Measurements from ENCODE around the gene KIAA2012. TPM values are rescaled to one million over a fixed set of nuclear protein-coding genes. Genes with fewer than 3 reads are reported as not detected.

Gene KIAA2012
- total RNA-seq, result 0.10 TPM

DNA sequence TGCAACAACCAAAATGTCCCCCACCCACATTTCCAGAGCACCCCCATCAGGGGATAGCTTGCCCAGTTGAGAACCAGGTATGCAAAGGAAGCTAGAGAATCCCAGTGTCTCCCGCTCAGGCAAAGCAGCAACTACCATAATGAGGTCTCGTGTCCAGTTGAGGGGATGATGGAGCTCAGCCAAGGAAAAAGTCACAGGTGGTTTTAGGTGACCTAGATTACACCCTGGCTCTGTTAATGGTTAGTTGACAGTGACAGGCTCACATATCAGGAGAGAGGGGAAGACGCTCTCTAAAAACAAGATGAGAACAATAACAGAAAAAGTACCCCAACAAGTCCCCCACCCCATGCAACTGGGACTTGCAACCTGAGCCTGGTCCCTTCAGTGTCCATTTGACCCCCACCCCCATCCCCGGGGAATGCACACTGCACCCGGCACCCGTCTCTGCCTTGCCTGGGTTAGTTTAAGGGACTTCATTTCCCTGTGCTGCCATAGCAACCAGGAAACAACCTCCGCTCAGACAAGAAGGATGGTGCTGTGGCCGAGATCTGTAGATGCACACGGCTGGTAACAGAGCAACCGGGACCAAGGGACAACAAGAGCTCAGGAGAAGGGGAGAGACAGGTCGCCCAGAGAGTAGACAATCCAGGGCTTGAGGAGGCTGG, at the start of gene KIAA2012:
TSS of gene KIAA2012 (plus strand) at position 519 of the 665 bp plus-strand sequence. CDS start 373 bp downstream, outside the sequence.
- DNase-seq, result no peak

DNA sequence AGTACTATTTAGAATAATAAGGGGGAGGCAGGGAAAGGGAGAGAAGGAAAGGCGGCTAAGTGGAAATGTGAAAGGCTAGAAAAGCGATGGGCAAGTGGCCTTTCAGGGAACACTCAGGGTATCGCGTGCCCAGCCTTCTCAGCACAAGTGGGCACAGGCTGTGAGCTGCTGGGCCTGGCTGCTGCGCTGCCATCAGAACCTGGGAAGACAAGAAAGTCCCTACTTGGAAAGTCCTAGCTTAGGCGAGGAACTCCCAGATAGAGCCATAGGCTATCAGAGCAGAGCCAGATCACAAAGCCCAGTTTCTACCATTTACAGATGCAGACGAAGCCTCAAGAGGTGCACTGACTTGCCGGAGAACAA, 49.2 kb upstream of the KIAA2012 start:
- no peak for DNase-seq

- DNase-seq, result no peak
Measured at GRCh38 chr2:202024871-202025270, 48.2 kb upstream of the KIAA2012 start.

DNA sequence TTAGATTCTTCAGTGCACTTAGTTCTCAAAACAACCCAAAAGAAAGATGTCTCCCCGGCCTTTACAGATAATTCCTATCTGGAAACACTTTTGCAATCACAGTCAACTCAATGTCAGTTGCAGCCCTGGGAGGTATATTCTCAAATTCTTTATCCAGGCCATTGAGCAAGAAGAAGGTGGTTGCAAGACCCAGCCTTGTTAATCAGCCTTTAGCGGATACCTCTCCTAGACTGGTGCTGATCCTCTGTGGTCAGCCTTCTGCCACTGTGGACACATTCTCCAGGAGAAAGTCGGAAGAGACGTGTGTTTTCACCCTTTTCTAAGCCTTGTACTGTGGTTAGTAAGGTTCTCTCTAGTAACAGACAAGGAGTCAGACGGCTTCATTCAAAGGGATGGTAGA, 47.2 kb upstream of the KIAA2012 start:
- no peak for DNase-seq

DNA sequence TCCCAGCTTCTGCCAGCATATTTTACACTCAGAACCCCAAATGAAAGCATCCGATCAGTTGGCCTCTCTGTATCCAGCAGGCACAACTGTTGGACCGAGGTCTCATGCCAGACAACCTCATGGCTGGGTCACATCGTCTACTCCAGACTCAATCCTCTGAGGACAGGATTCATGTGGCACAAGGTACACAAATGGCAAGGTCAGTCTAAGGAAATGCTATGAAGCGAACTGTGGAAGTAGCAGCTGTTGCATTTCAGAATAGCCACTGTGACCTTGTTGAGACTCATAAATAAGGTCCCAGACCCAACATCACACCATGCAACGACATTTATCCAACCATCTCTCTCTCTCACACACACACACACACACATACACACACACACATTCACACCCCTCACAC, 46.5 kb upstream of the KIAA2012 start:
- no peak for DNase-seq

GRCh38 chr2:202030691-202031090, 42.4 kb upstream of the KIAA2012 start:
- DNase-seq, result peak; percentile 26

DNA sequence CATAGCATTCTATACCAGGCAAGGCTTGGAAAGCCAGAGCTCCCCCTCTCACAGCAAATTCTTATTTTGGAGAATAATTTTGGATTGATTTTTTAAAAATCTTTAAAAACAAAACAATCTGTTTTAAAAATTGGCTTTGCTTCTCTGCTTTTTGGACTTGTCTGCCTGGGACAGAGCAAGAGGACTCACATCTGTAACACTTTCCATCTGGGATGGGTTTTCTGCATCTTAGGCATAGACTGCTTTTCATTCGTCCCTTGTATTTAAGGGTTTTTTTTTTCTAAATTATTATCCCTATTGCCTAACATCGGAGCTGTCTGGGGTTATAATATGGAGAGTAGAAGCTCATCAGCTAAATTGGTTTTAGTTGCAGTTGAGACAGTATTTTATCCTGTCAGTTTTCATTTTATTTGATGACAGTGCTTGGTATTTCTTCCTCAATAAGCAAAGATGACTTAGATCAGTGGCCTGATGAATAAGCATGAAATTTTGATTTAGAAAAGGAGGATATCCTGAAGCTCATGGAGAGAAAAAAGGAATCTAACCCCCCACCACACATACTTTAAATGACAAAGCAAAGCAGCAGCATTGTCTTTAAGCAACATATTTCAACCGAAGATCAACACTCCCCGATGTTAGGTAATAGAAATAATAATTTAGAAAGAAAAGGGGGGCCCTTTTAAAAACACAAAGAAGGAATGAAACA, 41.7 kb upstream of the KIAA2012 start:
- DNase-seq, result peak; percentile 38

- DNase-seq, result peak; percentile 79
Measured at GRCh38 chr2:202032846-202033316, 40.2 kb upstream of the KIAA2012 start.

- peak; percentile 94 for DNase-seq
Measured at GRCh38 chr2:202033317-202034248, 39.5 kb upstream of the KIAA2012 start, which contains the start of gene FZD7. Gene FZD7 (plus strand): TSS chr2:202033855. CDS start chr2:202034648, 793 bp downstream.

DNA sequence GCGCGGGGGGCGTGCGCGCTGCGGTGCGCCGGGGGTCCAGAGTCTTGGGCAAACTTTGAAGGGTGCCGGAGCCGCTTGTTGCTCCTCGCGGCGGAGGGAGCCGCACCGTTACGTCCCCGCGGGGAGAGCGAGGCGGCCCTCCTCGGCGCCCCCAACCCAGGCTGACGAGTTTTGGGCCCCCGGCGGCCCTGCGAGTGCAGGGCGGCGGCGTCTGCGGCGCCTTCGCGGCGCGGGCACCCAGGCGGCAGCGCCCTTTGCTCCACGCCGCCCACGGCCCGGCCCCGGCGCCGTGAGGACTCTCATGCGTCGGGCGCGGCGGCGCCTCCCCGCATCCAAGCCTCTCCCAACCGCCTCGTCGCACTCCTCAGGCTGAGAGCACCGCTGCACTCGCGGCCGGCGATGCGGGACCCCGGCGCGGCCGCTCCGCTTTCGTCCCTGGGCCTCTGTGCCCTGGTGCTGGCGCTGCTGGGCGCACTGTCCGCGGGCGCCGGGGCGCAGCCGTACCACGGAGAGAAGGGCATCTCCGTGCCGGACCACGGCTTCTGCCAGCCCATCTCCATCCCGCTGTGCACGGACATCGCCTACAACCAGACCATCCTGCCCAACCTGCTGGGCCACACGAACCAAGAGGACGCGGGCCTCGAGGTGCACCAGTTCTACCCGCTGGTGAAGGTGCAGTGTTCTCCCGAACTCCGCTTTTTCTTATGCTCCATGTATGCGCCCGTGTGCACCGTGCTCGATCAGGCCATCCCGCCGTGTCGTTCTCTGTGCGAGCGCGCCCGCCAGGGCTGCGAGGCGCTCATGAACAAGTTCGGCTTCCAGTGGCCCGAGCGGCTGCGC, 38.6 kb upstream of the KIAA2012 start:
- no peak for DNase-seq

DNA sequence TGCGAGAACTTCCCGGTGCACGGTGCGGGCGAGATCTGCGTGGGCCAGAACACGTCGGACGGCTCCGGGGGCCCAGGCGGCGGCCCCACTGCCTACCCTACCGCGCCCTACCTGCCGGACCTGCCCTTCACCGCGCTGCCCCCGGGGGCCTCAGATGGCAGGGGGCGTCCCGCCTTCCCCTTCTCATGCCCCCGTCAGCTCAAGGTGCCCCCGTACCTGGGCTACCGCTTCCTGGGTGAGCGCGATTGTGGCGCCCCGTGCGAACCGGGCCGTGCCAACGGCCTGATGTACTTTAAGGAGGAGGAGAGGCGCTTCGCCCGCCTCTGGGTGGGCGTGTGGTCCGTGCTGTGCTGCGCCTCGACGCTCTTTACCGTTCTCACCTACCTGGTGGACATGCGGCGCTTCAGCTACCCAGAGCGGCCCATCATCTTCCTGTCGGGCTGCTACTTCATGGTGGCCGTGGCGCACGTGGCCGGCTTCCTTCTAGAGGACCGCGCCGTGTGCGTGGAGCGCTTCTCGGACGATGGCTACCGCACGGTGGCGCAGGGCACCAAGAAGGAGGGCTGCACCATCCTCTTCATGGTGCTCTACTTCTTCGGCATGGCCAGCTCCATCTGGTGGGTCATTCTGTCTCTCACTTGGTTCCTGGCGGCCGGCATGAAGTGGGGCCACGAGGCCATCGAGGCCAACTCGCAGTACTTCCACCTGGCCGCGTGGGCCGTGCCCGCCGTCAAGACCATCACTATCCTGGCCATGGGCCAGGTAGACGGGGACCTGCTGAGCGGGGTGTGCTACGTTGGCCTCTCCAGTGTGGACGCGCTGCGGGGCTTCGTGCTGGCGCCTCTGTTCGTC, 37.7 kb upstream of the KIAA2012 start:
- DNase-seq, result peak; percentile 30

DNA sequence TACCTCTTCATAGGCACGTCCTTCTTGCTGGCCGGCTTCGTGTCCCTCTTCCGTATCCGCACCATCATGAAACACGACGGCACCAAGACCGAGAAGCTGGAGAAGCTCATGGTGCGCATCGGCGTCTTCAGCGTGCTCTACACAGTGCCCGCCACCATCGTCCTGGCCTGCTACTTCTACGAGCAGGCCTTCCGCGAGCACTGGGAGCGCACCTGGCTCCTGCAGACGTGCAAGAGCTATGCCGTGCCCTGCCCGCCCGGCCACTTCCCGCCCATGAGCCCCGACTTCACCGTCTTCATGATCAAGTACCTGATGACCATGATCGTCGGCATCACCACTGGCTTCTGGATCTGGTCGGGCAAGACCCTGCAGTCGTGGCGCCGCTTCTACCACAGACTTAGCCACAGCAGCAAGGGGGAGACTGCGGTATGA, 37.1 kb upstream of the KIAA2012 start:
- no peak for DNase-seq

GRCh38 chr2:202036601-202037037, 36.4 kb upstream of the KIAA2012 start:
- no peak for DNase-seq

DNA sequence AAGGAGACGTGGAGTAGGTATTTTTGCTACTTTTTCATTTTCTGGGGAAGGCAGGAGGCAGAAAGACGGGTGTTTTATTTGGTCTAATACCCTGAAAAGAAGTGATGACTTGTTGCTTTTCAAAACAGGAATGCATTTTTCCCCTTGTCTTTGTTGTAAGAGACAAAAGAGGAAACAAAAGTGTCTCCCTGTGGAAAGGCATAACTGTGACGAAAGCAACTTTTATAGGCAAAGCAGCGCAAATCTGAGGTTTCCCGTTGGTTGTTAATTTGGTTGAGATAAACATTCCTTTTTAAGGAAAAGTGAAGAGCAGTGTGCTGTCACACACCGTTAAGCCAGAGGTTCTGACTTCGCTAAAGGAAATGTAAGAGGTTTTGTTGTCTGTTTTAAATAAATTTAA, 36.0 kb upstream of the KIAA2012 start:
- DNase-seq, result peak; percentile 23

DNA sequence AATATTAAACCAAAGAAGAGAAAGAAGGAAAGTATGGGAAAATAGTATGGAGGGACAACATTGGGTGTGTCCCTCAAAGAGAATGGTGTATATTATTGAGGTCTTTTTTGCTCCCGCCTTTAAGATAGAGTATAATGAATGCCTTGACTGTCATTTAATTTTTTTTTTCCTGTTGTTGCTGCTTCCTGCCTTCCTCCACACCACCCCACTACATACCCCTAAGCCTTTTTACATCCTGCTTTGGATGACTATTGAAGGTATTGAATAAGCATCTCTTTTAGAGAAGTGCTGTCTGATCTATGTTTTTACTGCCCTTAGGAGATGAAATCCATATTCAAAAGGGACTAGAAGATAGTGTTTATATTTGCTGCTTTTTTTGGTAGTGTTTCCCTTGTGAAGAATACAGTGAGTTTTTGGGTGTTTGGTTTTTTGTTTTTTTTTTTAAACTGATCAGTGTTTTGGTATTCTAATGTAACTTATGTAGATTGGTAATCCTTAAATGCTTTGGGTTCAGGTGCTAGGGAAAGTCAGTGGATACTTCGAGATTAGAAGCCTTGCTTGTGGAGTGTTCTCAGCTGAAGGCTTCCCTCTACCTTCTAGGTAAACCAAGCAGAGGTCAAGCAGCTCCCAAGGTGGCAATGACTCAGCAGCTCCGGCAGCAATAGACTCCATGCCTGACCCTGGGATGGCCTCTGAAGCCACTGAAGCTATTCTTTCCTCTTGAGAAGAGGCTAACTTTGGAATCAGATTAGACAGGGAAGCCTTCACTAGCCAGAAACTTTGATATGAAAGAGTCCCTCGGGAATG, 34.4 kb upstream of the KIAA2012 start:
- no peak for DNase-seq

- no peak for DNase-seq
Measured at GRCh38 chr2:202039278-202040078, 33.6 kb upstream of the KIAA2012 start.

DNA sequence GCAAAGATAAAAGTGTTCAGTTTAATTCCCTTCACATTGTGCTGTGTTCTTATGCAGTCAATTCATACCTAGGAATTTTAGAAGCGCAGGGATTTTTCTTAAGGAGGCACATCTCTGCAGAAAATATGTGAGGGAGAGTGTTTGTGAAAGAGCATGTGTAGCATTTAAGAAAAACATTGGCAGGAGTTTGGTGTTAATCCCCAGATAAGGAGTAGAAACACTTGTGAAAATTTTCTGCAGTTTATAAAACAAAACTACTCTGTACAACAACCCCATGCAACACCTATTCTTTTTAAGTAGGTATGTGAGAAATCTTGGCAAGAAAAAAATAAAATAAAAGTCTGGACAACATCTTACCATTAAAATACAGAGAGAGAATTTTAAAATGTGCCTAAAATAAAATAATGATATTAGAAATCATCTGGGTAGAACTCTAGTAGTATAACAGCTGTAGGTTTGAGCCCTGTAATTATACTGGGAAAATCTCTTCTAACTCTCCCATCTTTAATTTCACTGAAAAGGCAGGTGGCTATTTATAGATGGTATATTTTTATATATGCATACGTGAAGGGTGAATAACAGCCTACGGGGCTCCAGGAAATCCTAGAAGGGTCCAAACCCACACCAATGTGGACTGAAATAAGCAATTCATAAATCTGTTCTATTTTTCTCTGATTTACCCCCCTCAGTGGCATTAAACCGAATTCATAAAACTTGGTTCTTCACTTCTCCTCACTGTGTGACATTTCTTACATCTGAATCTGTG, 32.8 kb upstream of the KIAA2012 start:
- DNase-seq, result no peak

DNA sequence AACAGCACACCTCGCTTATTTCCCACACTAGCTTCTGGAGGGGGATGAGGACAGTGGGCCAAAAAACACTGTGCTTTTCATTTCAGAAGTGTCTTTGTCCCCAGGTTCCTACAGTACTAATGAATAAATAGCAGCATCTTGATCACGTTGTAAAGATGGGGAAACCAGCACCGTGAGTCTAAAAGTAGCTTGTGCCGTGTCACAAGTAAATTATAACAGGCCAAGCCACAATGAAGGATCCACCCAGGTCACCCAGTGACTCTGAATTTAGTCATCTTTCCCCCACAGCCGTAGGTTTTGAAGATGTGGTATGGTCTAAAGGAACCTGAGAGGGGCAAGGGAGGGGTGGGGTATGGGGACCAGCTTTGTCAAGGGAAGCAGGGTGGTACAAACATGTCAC, 30.6 kb upstream of the KIAA2012 start:
- no peak for DNase-seq
